Measurements from ENCODE around the gene C19orf38.

The C19orf38 gene

GRCh38 chr19:10881403-10882107 is 33.3 kb downstream of the C19orf38 start:
- no peak for TF ChIP-seq CTCF (IDR thresholded peaks at IDR 0.05; ENCODE audit: control extremely low read depth, extremely low read depth, low read depth, missing control alignments)
- DNase-seq (ENCODE audit: extremely low spot score): no peak
- POLR2A ChIA-PET: interaction anchor here (0.6 kb wide), 1 partner anchor 37 kb away, joined by 4 read pairs; no protein-coding TSS in a partner anchor
- CTCF ChIA-PET: interaction anchor here (0.9 to 1.9 kb wide), 4 partner anchors 9 to 55 kb away, joined by 3 to 6 read pairs (median 5); no protein-coding TSS in a partner anchor

GRCh38 chr19:10882108-10882457 is 33.9 kb downstream of the C19orf38 start:
- ChIA-PET POLR2A (interaction anchor here (0.6 kb wide), 1 partner anchor 38 kb away, joined by 4 read pairs; no protein-coding TSS in a partner anchor), CTCF (interaction anchor here (0.9 to 1.5 kb wide), 2 partner anchors 10 to 11 kb away, joined by 3 to 6 read pairs; no protein-coding TSS in a partner anchor)
- DNase-seq (ENCODE audit: extremely low spot score): no peak
- no peak for TF ChIP-seq CTCF (IDR thresholded peaks at IDR 0.05; ENCODE audit: control extremely low read depth, extremely low read depth, low read depth, missing control alignments)

- no peak for DNase-seq (ENCODE audit: extremely low spot score)
- ChIA-PET CTCF (interaction anchor here (2.1 kb wide), 1 partner anchor 12 kb away, joined by 13 read pairs; the partner anchor contains the start of gene CARM1), POLR2A (no interaction called here)
- TF ChIP-seq CTCF (IDR thresholded peaks at IDR 0.05; ENCODE audit: control extremely low read depth, extremely low read depth, low read depth, missing control alignments): no peak
Measured at GRCh38 chr19:10884274-10884673, 36.1 kb downstream of the C19orf38 start.

- CTCF ChIA-PET: interaction anchor here (1.1 to 2.1 kb wide), 2 partner anchors 13 to 21 kb away, joined by 3 to 13 read pairs; partner anchors contain the start of gene CARM1
- no peak for DNase-seq (ENCODE audit: extremely low spot score)
- no peak for TF ChIP-seq CTCF (IDR thresholded peaks at IDR 0.05; ENCODE audit: control extremely low read depth, extremely low read depth, low read depth, missing control alignments)
- POLR2A ChIA-PET: interaction anchor here (0.6 to 1.1 kb wide), 2 partner anchors 9 to 512 kb away, joined by 3 to 6 read pairs; no protein-coding TSS in a partner anchor
Measured at GRCh38 chr19:10885201-10886169, 37.3 kb downstream of the C19orf38 start.

GRCh38 chr19:10887616-10888367 is 39.6 kb downstream of the C19orf38 start:
- DNase-seq (ENCODE audit: extremely low spot score): no peak
- no peak for TF ChIP-seq CTCF (IDR thresholded peaks at IDR 0.05; ENCODE audit: control extremely low read depth, extremely low read depth, low read depth, missing control alignments)
- ChIA-PET POLR2A (interaction anchor here (0.8 to 2.0 kb wide), 3 partner anchors 8 to 31 kb away, joined by 3 to 12 read pairs (median 3); no protein-coding TSS in a partner anchor), CTCF (interaction anchor here (0.8 to 3.6 kb wide), 17 partner anchors 9 to 239 kb away, joined by 3 to 28 read pairs (median 4); partner anchors contain the start of gene CARM1)

Data from GM10248 (cell line).